Measurements from ENCODE around the gene TRAPPC13. TPM values are rescaled to one million over a fixed set of nuclear protein-coding genes. Genes with fewer than 3 reads are reported as not detected.
A peak's percentile ranks its signal among the peaks of the same experiment; 100 is the strongest.
"Not testable (repeated sequence)": the region's sequence is repeated elsewhere in the genome, so short reads cannot be mapped to it uniquely, and the experiment has no call there.

Gene TRAPPC13, protein sequence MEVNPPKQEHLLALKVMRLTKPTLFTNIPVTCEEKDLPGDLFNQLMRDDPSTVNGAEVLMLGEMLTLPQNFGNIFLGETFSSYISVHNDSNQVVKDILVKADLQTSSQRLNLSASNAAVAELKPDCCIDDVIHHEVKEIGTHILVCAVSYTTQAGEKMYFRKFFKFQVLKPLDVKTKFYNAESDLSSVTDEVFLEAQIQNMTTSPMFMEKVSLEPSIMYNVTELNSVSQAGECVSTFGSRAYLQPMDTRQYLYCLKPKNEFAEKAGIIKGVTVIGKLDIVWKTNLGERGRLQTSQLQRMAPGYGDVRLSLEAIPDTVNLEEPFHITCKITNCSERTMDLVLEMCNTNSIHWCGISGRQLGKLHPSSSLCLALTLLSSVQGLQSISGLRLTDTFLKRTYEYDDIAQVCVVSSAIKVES
- 10 to 100 TPM in 2 of 4 donors, 1 to 10 TPM in 2; 3.0 to 24.1 (median 11.9) TPM for total RNA-seq

DNA sequence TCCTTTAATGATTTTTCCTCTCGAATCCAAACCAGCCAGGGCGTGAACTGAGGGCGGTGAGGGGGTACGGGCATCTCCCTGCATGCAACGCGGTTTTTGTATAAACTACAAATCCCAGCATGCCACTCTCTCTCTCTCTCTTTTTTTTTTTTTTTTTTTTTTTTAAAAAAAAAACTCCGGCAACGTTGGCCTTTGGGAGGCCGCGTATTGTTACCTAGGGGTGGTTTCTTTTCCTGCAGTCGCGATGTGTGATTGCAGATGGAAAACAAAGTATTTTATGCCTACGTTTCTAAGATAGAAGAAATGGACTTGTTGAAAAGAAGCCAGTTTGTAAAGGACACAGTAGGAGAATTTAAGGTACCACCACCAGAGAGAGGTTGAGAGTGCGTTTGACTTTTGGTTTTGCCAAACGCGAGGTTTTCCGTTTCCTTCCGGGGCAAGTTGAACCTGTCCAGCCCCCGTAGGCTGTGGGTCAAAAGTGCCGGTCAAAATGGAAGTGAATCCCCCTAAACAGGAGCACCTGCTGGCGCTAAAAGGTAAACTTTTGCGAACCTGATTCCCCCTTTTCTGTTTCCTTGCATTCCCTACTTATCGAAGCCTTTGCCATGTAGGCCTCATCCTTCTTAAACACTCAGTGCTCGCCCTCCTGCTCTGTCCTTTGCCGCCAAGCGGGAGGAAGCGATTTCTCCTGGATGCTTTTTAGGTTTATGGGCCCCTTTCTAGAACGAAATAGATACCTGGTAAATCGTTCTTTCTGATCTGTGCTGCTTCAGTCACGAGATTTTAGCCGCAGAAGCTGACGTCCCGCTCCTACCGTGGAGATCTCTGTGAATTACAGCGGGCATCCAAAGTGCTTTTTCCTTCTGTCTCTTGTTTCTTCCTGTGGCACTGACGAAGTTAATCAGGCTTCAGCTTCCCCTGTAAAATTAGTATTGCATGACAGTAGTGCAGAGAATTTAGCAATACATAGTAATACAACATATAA lies at the start of gene TRAPPC13, which contains the start of gene SHLD3:
TSS of gene TRAPPC13 (plus strand) at position 457 of the 985 bp plus-strand sequence. CDS start at position 491, 34 bp downstream.
TSS of gene SHLD3 (plus strand) at position 457 of the 985 bp plus-strand sequence. CDS start 4,561 bp downstream, outside the sequence.
- intact Hi-C loops (cut with DNase I; ENCODE audit: low total_unique reads) = no loop called here
- DNase-seq = peak; percentile 87

DNA sequence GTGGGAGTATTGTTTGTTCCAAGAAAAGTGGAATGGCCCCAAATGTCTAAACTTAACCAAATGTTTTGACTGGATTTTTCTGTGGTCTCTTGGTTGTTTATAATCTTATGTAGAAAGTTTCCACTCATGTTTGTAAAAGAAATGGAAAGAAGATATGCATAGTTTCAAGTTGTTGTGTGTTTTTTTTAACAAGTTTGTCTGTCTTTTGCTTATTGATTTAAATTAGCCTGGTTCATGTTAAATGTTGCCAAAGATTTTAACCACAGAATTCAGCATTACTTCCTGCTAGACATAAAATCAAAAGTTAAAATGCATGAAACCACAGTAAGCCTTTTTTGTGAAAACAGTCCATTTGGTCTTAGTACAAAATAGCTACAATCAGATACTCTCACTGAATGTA lies 47.7 kb upstream of the TRAPPC13 start:
- H3K27me3 ChIP-seq = no peaks in the 10 kb centered on the region
- no peaks in the 10 kb centered on the region for H3K9me3 ChIP-seq
- intact Hi-C loops (cut with DNase I; ENCODE audit: low total_unique reads) (no loop called here), in situ Hi-C loops (cut with MboI; ENCODE audit: low pct_ligation_motif_present in 1 of 4, low pct_unique_long_range_greater_than_20kb in 1 of 4, low sequenced_read_pairs in 3 of 4) (no loop called here)
- no peak overlapping the region for H3K27ac ChIP-seq
- H3K36me3 ChIP-seq = peaks cover 0 to 21% (median 3%) of the 10 kb centered on the region in 4 donors
- TF ChIP-seq EP300 (IDR thresholded peaks at IDR 0.05; ENCODE audit: low read depth) = no peak
- TF ChIP-seq, protein P1, sequence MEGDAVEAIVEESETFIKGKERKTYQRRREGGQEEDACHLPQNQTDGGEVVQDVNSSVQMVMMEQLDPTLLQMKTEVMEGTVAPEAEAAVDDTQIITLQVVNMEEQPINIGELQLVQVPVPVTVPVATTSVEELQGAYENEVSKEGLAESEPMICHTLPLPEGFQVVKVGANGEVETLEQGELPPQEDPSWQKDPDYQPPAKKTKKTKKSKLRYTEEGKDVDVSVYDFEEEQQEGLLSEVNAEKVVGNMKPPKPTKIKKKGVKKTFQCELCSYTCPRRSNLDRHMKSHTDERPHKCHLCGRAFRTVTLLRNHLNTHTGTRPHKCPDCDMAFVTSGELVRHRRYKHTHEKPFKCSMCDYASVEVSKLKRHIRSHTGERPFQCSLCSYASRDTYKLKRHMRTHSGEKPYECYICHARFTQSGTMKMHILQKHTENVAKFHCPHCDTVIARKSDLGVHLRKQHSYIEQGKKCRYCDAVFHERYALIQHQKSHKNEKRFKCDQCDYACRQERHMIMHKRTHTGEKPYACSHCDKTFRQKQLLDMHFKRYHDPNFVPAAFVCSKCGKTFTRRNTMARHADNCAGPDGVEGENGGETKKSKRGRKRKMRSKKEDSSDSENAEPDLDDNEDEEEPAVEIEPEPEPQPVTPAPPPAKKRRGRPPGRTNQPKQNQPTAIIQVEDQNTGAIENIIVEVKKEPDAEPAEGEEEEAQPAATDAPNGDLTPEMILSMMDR (IDR thresholded peaks at IDR 0.05) = no peak
- TF ChIP-seq POLR2A (IDR thresholded peaks at IDR 0.05) = no peak
- no peak for TF ChIP-seq POLR2AphosphoS5 (IDR thresholded peaks at IDR 0.05)
- H3K4me3 ChIP-seq = no peak overlapping the region
- DNase-seq = no peak
- H3K4me1 ChIP-seq = no peaks in the 10 kb centered on the region

More for the DNA sequence above, at the start of gene TRAPPC13, which contains the start of gene SHLD3:
- 0% methylated on average over 21 to 36 of the region's 36 CpGs for WGBS, 2 donors (ENCODE audit: low coverage in 1 of 2)
- Histone ChIP-seq H3K4me1 (peaks cover 15 to 33% (median 21%) of the 10 kb centered on the region in 4 donors), H3K9me3 (no peaks in the 10 kb centered on the region), H3K36me3 (peaks cover 0 to 10% (median 3%) of the 10 kb centered on the region in 4 donors), H3K4me3 (peak within 1 kb of the TSS; percentile 57 to 90 (median 85)), H3K27me3 (no peaks in the 10 kb centered on the region), H3K27ac (peak within 1 kb of the TSS; percentile 82 to 92 (median 87))
- in situ Hi-C loops (cut with MboI; ENCODE audit: low pct_ligation_motif_present in 1 of 4, low pct_unique_long_range_greater_than_20kb in 1 of 4, low sequenced_read_pairs in 3 of 4) = no loop called here
- TF ChIP-seq EP300 (IDR thresholded peaks at IDR 0.05; ENCODE audit: low read depth) (no peak), POLR2A (IDR thresholded peaks at IDR 0.05) (peak; percentile 11), POLR2AphosphoS5 (IDR thresholded peaks at IDR 0.05) (peak; percentile 46 to 70 (median 63))
- TF ChIP-seq, protein P1 (IDR thresholded peaks at IDR 0.05) = peak in 4 of 5 experiments; percentile 4 to 50 (median 22)

DNA sequence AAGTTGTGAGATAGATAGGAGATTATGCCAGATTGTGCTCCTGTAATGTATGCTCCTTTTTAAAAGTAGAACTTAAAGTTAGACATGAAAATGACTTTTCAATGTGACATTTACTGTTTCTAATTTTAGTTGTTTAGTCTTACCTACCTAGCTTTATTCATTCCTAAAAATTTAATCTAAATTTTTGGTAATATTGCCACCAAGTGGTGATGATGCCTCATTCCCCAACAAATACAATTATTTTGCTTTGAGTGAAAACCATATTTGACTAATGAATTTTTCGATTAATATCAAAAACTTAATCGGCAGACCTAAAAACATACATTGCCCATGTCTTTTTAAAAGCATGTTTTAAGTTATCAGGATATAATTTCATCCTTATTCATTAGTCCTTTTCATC lies 36.1 kb upstream of the TRAPPC13 start:
- 91 to 100% methylated on average over 2 of the region's 2 CpGs for WGBS, 2 donors (ENCODE audit: low coverage in 1 of 2)
- peaks cover 0 to 63% (median 16%) of the 10 kb centered on the region in 4 donors for H3K36me3 ChIP-seq
- TF ChIP-seq POLR2AphosphoS5 (IDR thresholded peaks at IDR 0.05) (no peak), EP300 (IDR thresholded peaks at IDR 0.05; ENCODE audit: low read depth) (no peak), POLR2A (IDR thresholded peaks at IDR 0.05) (no peak)
- TF ChIP-seq, protein P1 (IDR thresholded peaks at IDR 0.05) = no peak

DNA sequence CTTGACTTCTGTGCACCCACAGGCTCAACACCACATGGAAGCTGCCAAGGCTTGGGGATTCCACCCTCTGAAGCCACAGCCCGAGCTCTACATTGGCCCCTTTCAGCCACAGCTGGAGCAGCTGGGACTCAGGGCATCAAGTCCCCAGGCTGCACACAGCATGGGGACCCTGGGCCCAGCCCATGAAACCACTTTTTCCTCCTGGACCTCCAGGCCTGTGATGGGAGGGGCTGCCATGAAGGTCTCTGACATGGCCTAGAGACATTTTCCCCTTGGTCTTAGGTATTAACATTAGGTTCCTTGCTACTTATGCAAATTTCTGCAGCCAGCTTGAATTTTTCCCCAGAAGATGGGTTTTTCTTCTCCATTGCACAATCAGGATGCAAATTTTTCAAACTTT lies 23.1 kb upstream of the TRAPPC13 start:
- DNase-seq; H3K4me1 ChIP-seq; H3K27ac ChIP-seq; H3K27me3 ChIP-seq; H3K4me3 ChIP-seq; in situ Hi-C loops (cut with MboI; ENCODE audit: low pct_ligation_motif_present in 1 of 4, low pct_unique_long_range_greater_than_20kb in 1 of 4, low sequenced_read_pairs in 3 of 4); intact Hi-C loops (cut with DNase I; ENCODE audit: low total_unique reads); H3K9me3 ChIP-seq: not testable (repeated sequence)
- H3K36me3 ChIP-seq = peaks cover 0 to 48% (median 18%) of the 10 kb centered on the region in 4 donors
- WGBS, 2 donors (ENCODE audit: low coverage in 1 of 2) = 100% methylated on average over 1 of the region's 1 CpG; no CpG with 5 or more reads in 1 of the 2 donors

More for the DNA sequence above, 36.1 kb upstream of the TRAPPC13 start:
- intact Hi-C loops (cut with DNase I; ENCODE audit: low total_unique reads) (no loop called here), in situ Hi-C loops (cut with MboI; ENCODE audit: low pct_ligation_motif_present in 1 of 4, low pct_unique_long_range_greater_than_20kb in 1 of 4, low sequenced_read_pairs in 3 of 4) (no loop called here)
- Histone ChIP-seq H3K27ac (no peak overlapping the region), H3K4me3 (no peak overlapping the region), H3K9me3 (no peaks in the 10 kb centered on the region), H3K4me1 (no peaks in the 10 kb centered on the region), H3K27me3 (no peaks in the 10 kb centered on the region)
- DNase-seq = no peak
